Measurements from ENCODE around the gene FRS2.

The FRS2 gene

GRCh38 chr12:69563166-69563762 is 93.1 kb downstream of the FRS2 start:
- DNase-seq (ENCODE audit: low read depth, low spot score), result no peak
- no peak overlapping the region for H3K4me3 ChIP-seq (ENCODE audit: low read length)

- no peak for DNase-seq (ENCODE audit: low read depth, low spot score)
- H3K4me3 ChIP-seq (ENCODE audit: low read length), result no peak overlapping the region
Measured at GRCh38 chr12:69566603-69567002, 96.4 kb downstream of the FRS2 start.

- DNase-seq (ENCODE audit: low read depth, low spot score), result no peak
- no peak overlapping the region for H3K4me3 ChIP-seq (ENCODE audit: low read length)
Measured at GRCh38 chr12:69569236-69569635, 99.0 kb downstream of the FRS2 start.

GRCh38 chr12:69570000-69570516 is 99.9 kb downstream of the FRS2 start:
- DNase-seq (ENCODE audit: low read depth, low spot score), result no peak

GRCh38 chr12:69570545-69571399 is 100.6 kb downstream of the FRS2 start:
- no peak overlapping the region for H3K4me3 ChIP-seq (ENCODE audit: low read length)
- peak; percentile 46 for DNase-seq (ENCODE audit: low read depth, low spot score)

More at GRCh38 chr12:69570000-69570516, 99.9 kb downstream of the FRS2 start:
- H3K4me3 ChIP-seq (ENCODE audit: low read length), result no peak overlapping the region

GRCh38 chr12:69575346-69575745 is 105.2 kb downstream of the FRS2 start:
- DNase-seq (ENCODE audit: low read depth, low spot score), result no peak
- no peak overlapping the region for H3K4me3 ChIP-seq (ENCODE audit: low read length)

- DNase-seq (ENCODE audit: low read depth, low spot score), result no peak
- H3K4me3 ChIP-seq (ENCODE audit: low read length), result no peak overlapping the region
Measured at GRCh38 chr12:69578283-69578682, 108.1 kb downstream of the FRS2 start.

GRCh38 chr12:69579029-69579428 is 108.8 kb downstream of the FRS2 start:
- DNase-seq (ENCODE audit: low read depth, low spot score), result no peak

GRCh38 chr12:69580074-69580473 is 109.9 kb downstream of the FRS2 start:
- H3K4me3 ChIP-seq (ENCODE audit: low read length), result no peak overlapping the region
- DNase-seq (ENCODE audit: low read depth, low spot score), result no peak

More at GRCh38 chr12:69579029-69579428, 108.8 kb downstream of the FRS2 start:
- no peak overlapping the region for H3K4me3 ChIP-seq (ENCODE audit: low read length)

GRCh38 chr12:69583203-69583602 is 113.0 kb downstream of the FRS2 start:
- DNase-seq (ENCODE audit: low read depth, low spot score), result peak; percentile 21
- H3K4me3 ChIP-seq (ENCODE audit: low read length), result no peak overlapping the region

- H3K4me3 ChIP-seq (ENCODE audit: low read length), result peak within 1 kb of the TSS; percentile 55
- peak; percentile 93 for DNase-seq (ENCODE audit: low read depth, low spot score)
Measured at GRCh38 chr12:69585189-69586062, 115.2 kb downstream of the FRS2 start, which contains the start of gene CCT2. TSS of gene CCT2 (plus strand) at chr12:69585459. CDS start at chr12:69585522, 63 bp downstream.

GRCh38 chr12:69588527-69588926 is 118.3 kb downstream of the FRS2 start:
- no peak for DNase-seq (ENCODE audit: low read depth, low spot score)
- H3K4me3 ChIP-seq (ENCODE audit: low read length), result no peak overlapping the region

- H3K4me3 ChIP-seq (ENCODE audit: low read length), result no peak overlapping the region
- DNase-seq (ENCODE audit: low read depth, low spot score), result no peak
Measured at GRCh38 chr12:69589082-69589481, 118.9 kb downstream of the FRS2 start.

- DNase-seq (ENCODE audit: low read depth, low spot score), result no peak
- no peak overlapping the region for H3K4me3 ChIP-seq (ENCODE audit: low read length)
Measured at GRCh38 chr12:69595689-69596088, 125.5 kb downstream of the FRS2 start.

GRCh38 chr12:69598174-69598753 is 128.1 kb downstream of the FRS2 start:
- no peak for DNase-seq (ENCODE audit: low read depth, low spot score)
- no peak overlapping the region for H3K4me3 ChIP-seq (ENCODE audit: low read length)

- DNase-seq (ENCODE audit: low read depth, low spot score), result no peak
- no peak overlapping the region for H3K4me3 ChIP-seq (ENCODE audit: low read length)
Measured at GRCh38 chr12:69600804-69601203, 130.6 kb downstream of the FRS2 start.

GRCh38 chr12:69601962-69602685 is 131.9 kb downstream of the FRS2 start:
- H3K4me3 ChIP-seq (ENCODE audit: low read length), result no peak overlapping the region
- DNase-seq (ENCODE audit: low read depth, low spot score), result no peak

- DNase-seq (ENCODE audit: low read depth, low spot score), result peak; percentile 58
- no peak overlapping the region for H3K4me3 ChIP-seq (ENCODE audit: low read length)
Measured at GRCh38 chr12:69602954-69603353, 132.8 kb downstream of the FRS2 start.

All from Jurkat, Clone E6-1 (cell line).